GM23338 (cell line): Measurements from ENCODE around the gene ZBTB7C. TPM values are rescaled to one million over a fixed set of nuclear protein-coding genes. Genes with fewer than 3 reads are reported as not detected.

ENCODE experiments used
- ATAC-seq: fragments of 200-7000 bp; cut with Tn5 transposase; 3 replicates; pipeline ENCODE4 v1.9.1; 2020
- DNase-seq: peaks from one replicate; pipeline ENCODE4 v3.0.0-alpha.2; 2015; ENCODE audit warnings: low spot score
- H2AFZ ChIP-seq: fragments of 200-600 bp; sonication (generic); 2 replicates; pipeline ENCODE4 v1.8.0; 2016; ENCODE audit warnings: antibody characterized with exemption, mild to moderate bottlenecking, moderate library complexity
- H3F3A ChIP-seq: fragments of 200-600 bp; sonication (generic); replicated peaks from 2 replicates; pipeline ENCODE4 v1.8.0; 2017; ENCODE audit warnings: antibody characterized with exemption, mixed run types, low read depth
- H3K27ac ChIP-seq: fragments of 200-600 bp; sonication (generic); 2 replicates; pipeline ENCODE4 v1.6.1; 2016; ENCODE audit warnings: low read depth
- H3K27me3 ChIP-seq: fragments of 200-600 bp; sonication (generic); 2 replicates; pipeline ENCODE4 v1.8.0; 2016; ENCODE audit warnings: mild to moderate bottlenecking, mixed run types, moderate library complexity; ENCODE audit not compliant: insufficient read depth
- H3K36me3 ChIP-seq: fragments of 200-600 bp; sonication (generic); 2 replicates; pipeline ENCODE4 v1.8.0; 2016; ENCODE audit warnings: mild to moderate bottlenecking; ENCODE audit not compliant: insufficient read depth
- H3K4me1 ChIP-seq: fragments of 200-600 bp; sonication (generic); 2 replicates; pipeline ENCODE4 v1.8.0; 2016; ENCODE audit warnings: mild to moderate bottlenecking, moderate library complexity; ENCODE audit not compliant: insufficient read depth
- H3K4me2 ChIP-seq: fragments of 200-600 bp; sonication (generic); 2 replicates; pipeline ENCODE4 v1.7.1; 2017; ENCODE audit warnings: mixed run types
- H3K4me3 ChIP-seq: fragments of 200-600 bp; sonication (generic); 2 replicates; pipeline ENCODE4 v1.6.1; 2016; ENCODE audit warnings: mixed run types
- H3K79me2 ChIP-seq: fragments of 200-600 bp; sonication (generic); replicated peaks from 2 replicates; pipeline ENCODE4 v1.8.0; 2017; ENCODE audit warnings: mild to moderate bottlenecking; ENCODE audit not compliant: insufficient read depth
- H3K9me2 ChIP-seq: fragments of 200-600 bp; sonication (generic); 2 replicates; pipeline ENCODE4 v1.8.0; 2017; ENCODE audit not compliant: insufficient read depth
- H4K20me1 ChIP-seq: fragments of 200-600 bp; sonication (generic); replicated peaks from 2 replicates; pipeline ENCODE4 v1.8.0; 2017; ENCODE audit warnings: mild to moderate bottlenecking; ENCODE audit not compliant: insufficient read depth
- H3K27ac Mint-ChIP-seq: 2 replicates; pipeline ENCODE4 v1.8.0; 2020; ENCODE audit warnings: inconsistent platforms, mild to moderate bottlenecking, moderate library complexity, mixed read lengths
- H3K27me3 Mint-ChIP-seq: 3 replicates; pipeline ENCODE4 v1.8.0; 2022; ENCODE audit warnings: low read depth, mild to moderate bottlenecking, moderate library complexity, mixed read lengths, inconsistent platforms; ENCODE audit not compliant: insufficient read depth, poor library complexity
- H3K36me3 Mint-ChIP-seq: 3 replicates; pipeline ENCODE4 v1.8.0; 2021; ENCODE audit warnings: low read depth, mild to moderate bottlenecking, inconsistent platforms, moderate library complexity, mixed read lengths
- H3K4me1 Mint-ChIP-seq: 3 replicates; pipeline ENCODE4 v1.8.0; 2020; ENCODE audit warnings: mild to moderate bottlenecking, inconsistent platforms, mixed read lengths
- H3K4me3 Mint-ChIP-seq: 3 replicates; pipeline ENCODE4 v1.8.0; 2021; ENCODE audit warnings: moderate library complexity, mild to moderate bottlenecking, inconsistent platforms, mixed read lengths
- H3K9me3 Mint-ChIP-seq: 3 replicates; pipeline ENCODE4 v1.8.0; 2020; ENCODE audit warnings: moderate library complexity, mild to moderate bottlenecking, inconsistent platforms, mixed read lengths
- CREB1 ChIP-seq: fragments of 250-450 bp; sonication (Bioruptor Pico); IDR thresholded peaks from 2 replicates; pipeline ENCODE4 v1.5.0; 2020; ENCODE audit warnings: low read depth, mild to moderate bottlenecking, moderate library complexity
- CTCF ChIP-seq, 2 experiments: fragments of 200-600 bp in 1 of 2; sonication (generic) in 1 of 2; conservative IDR thresholded peaks; 2 replicates each; pipeline versions ENCODE4 v1.5.1 to v1.6.1; 2016 to 2017; ENCODE audit warnings: antibody characterized with exemption in 2 of 2, low read depth in 2 of 2, mild to moderate bottlenecking in 2 of 2, moderate library complexity in 1 of 2
- ETS1 ChIP-seq: IDR thresholded peaks from 2 replicates; pipeline ENCODE4 v1.6.1; 2016; ENCODE audit warnings: antibody characterized with exemption
- EZH2 ChIP-seq: fragments of 200-600 bp; sonication (generic); IDR thresholded peaks from one replicate; pipeline ENCODE4 v1.8.0; 2017; ENCODE audit warnings: antibody characterized with exemption, mild to moderate bottlenecking, low read depth; ENCODE audit not compliant: unreplicated experiment
- EZH2phosphoT487 ChIP-seq: fragments of 200-600 bp; sonication (generic); IDR thresholded peaks from one replicate; pipeline ENCODE4 v1.8.1; 2018; ENCODE audit warnings: antibody characterized with exemption; ENCODE audit not compliant: unreplicated experiment
- JUNB ChIP-seq: IDR thresholded peaks from one replicate; pipeline ENCODE4 v1.6.1; 2016; ENCODE audit warnings: antibody characterized with exemption; ENCODE audit not compliant: unreplicated experiment
- NANOG ChIP-seq: IDR thresholded peaks from 2 replicates; pipeline ENCODE4 v1.6.1; 2016; ENCODE audit warnings: antibody characterized with exemption, borderline replicate concordance
- POLR2AphosphoS5 ChIP-seq: IDR thresholded peaks from 2 replicates; pipeline ENCODE4 v1.6.1; 2016; ENCODE audit warnings: antibody characterized with exemption, low read depth
- STAT1 ChIP-seq: IDR thresholded peaks from one replicate; pipeline ENCODE4 v1.6.1; 2016; ENCODE audit warnings: antibody characterized with exemption; ENCODE audit not compliant: unreplicated experiment
- ZNF114 ChIP-seq: fragments of 250-450 bp; sonication (Bioruptor Pico); IDR thresholded peaks from 2 replicates; pipeline ENCODE4 v1.5.0; 2020; ENCODE audit warnings: mild to moderate bottlenecking, moderate library complexity
- ZNF331 ChIP-seq: fragments of 250-450 bp; sonication (Bioruptor Pico); IDR thresholded peaks from 2 replicates; pipeline ENCODE4 v1.5.0; 2020; ENCODE audit warnings: low read depth, mild to moderate bottlenecking, moderate library complexity
- ZNF462 ChIP-seq: fragments of 250-450 bp; sonication (Bioruptor Pico); IDR thresholded peaks from 2 replicates; pipeline ENCODE4 v1.5.0; 2020; ENCODE audit warnings: mild to moderate bottlenecking, moderate library complexity
- polyA plus RNA-seq: library from polyadenylated mRNA; unstranded; fragments of >200 nt; fragmentation: Nextera tagmentation; extraction: Ambion mirVana; gene quantifications from 2 replicates; pipeline ENCODE4 v1.2.1, GENCODE V29; 2016
- total RNA-seq: library from RNA; depleted of rRNA; stranded (reverse); fragments of >200 nt; shearing (Covaris generic); gene quantifications from 2 replicates; pipeline ENCODE4 v1.2.3, GENCODE V29; 2014

ZBTB7C gene
- total and polyA plus RNA-seq, 2 experiments from 2014 or later = 0.03 to 0.14 TPM

GRCh38 chr18:48207733-48208132 is 201.4 kb downstream of the ZBTB7C start:
- no peak for TF ChIP-seq POLR2AphosphoS5
- no peak for TF ChIP-seq ZNF114
- TF ChIP-seq ETS1 = no peak
- no peak for TF ChIP-seq EZH2
- no peak for TF ChIP-seq EZH2phosphoT487
- no peak for TF ChIP-seq ZNF462 (CRISPR knock-in tag)
- no peak for TF ChIP-seq CTCF (conservative IDR thresholded peaks at IDR 0.05; ENCODE audit: low read depth in 2 of 2)
- TF ChIP-seq NANOG = no peak
- no peak for TF ChIP-seq CREB1 (CRISPR knock-in tag)
- no peak for TF ChIP-seq ZNF331 (CRISPR knock-in tag)
- TF ChIP-seq JUNB = no peak
- no peak for TF ChIP-seq STAT1
- no peak for ATAC-seq

More at GRCh38 chr18:48207733-48208132, 201.4 kb downstream of the ZBTB7C start:
- Mint-ChIP-seq H3K4me3 (no peak overlapping the region), H3K4me1 (peaks cover 4% of the 10 kb centered on the region; the same call in 2 of the 3 replicates), H3K27ac (no peak overlapping the region), H3K36me3 (no peaks in the 10 kb centered on the region), H3K27me3 (peaks cover 2% of the 10 kb centered on the region), H3K9me3 (0 out of 3 replicates have a peak, but pooled peaks cover 3% of the 10 kb centered on the region)
- Histone ChIP-seq H3K9me2 (no peaks in the 10 kb centered on the region), H3K4me2 (no peak overlapping the region), H3K4me3 (no peak overlapping the region), H3K79me2 (no peaks in the 10 kb centered on the region), H2AFZ (no peak overlapping the region), H3K36me3 (0 out of 2 replicates have a peak, but pooled peaks cover 4% of the 10 kb centered on the region), H3F3A (no peaks in the 10 kb centered on the region), H3K27me3 (no peaks in the 10 kb centered on the region), H3K4me1 (no peaks in the 10 kb centered on the region), H3K27ac (no peak overlapping the region), H4K20me1 (no peaks in the 10 kb centered on the region)
- DNase-seq = no peak
